Measurements from ENCODE around the gene BMI1.

DNA sequence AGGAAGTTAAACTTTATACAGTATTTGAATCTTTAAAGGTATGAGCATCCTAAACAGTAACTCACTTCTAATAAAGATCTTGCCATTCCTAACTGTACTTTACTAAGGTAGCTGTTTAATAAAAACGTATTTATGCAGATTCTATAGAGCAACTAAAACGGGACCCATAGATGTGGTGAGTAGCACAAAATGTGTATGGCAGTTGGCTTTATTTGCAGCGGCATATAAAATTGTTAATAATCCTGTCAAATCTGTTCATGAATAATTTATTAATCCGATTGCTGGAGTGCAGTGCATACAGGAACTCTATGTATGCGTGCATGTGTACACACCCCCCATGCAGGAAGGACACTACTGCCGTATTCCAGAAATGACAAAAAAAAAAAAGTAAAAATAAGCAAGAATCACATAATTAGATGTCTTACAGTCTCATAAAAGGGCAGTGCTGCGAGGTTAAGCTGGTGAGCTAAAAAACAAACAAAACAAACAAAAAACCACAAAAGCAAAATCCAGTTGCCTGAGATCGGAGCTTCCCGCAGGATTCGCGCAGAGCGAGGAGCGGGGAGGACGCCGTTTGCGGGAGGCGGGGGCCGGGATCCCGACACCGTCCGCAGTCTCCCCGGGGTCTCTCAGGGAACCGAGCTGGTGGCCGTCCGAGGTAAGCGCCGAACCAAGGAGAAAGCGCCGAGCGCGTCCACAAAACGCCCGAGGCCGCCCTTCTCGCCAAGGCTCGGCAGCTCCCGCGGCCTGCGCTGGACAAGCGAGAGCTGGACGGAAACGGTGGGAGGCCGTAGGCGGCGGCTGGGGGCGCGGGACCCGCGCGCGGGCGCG is 5.2 kb upstream of the BMI1 start:
- no peak for TF ChIP-seq CTCF (IDR thresholded peaks at IDR 0.05; ENCODE audit: poor library complexity)
- no peak for TF ChIP-seq EZH2 (IDR thresholded peaks at IDR 0.05; ENCODE audit: borderline replicate concordance)
- no peak for TF ChIP-seq EZH2phosphoT487 (IDR thresholded peaks at IDR 0.05; ENCODE audit: low read depth, severe bottlenecking, unreplicated experiment)
